HCT116 (cell line): ENCODE measurements around the gene TMEM178A. TPM values are rescaled to one million over a fixed set of nuclear protein-coding genes. Genes with fewer than 3 reads are reported as not detected.

Experiments used
- ATAC-seq: fragments of 200-7000 bp; cut with Tn5 transposase; 2 replicates; pipeline ENCODE4 v1.9.1; 2020; ENCODE audit warnings: mild to moderate bottlenecking, moderate library complexity
- BruUV-seq: library from RNA; stranded (reverse); fragments of 400-500 nt; replicated peaks from 2 replicates; lab custom pipeline; 2021; lab: Mats Ljungman, UMichigan
- CTCF ChIA-PET: fragments of 300-600 bp; sonication (Branson Sonifier 250); formaldehyde crosslinking; loops from one replicate; lab custom pipeline; 2021; ENCODE audit warnings: antibody characterized with exemption; lab: Charles Lee
- POLR2A ChIA-PET: fragments of 300-600, 350-600 bp; sonication (Branson Sonifier 250); formaldehyde crosslinking; loops from one replicate; lab custom pipeline; 2021; ENCODE audit warnings: antibody characterized with exemption; lab: Charles Lee
- RAD21 ChIA-PET, 2 experiments: fragments of 300-600 bp; sonication (Branson Sonifier 250); formaldehyde crosslinking; loops; one replicate each; lab custom pipeline; 2023; ENCODE audit warnings: low total read pairs in 2 of 2; ENCODE audit not compliant: uncharacterized antibody in 2 of 2, unreplicated experiment in 2 of 2, low non-redundant PET in 1 of 2; lab: Charles Lee
- DNase-seq: peaks from one replicate; pipeline ENCODE4 v3.0.0-alpha.2; 2010; ENCODE audit warnings: low read depth, low spot score
- H2AFZ ChIP-seq: fragments of 200-600 bp; shearing (Covaris generic), sonication (generic); 2 replicates; pipeline ENCODE4 v1.6.1; 2017; ENCODE audit warnings: low read depth, mixed run types, mixed read lengths, antibody characterized with exemption, low read length; ENCODE audit not compliant: poor library complexity, severe bottlenecking
- H3K27ac ChIP-seq: 2 replicates; pipeline ENCODE4 v1.5.1; 2012; ENCODE audit warnings: low read depth, low read length
- H3K27me3 ChIP-seq: fragments of 200-600 bp; sonication (generic); 2 replicates; pipeline ENCODE4 v1.6.1; 2016; ENCODE audit warnings: mixed run types, low read length, mixed read lengths; ENCODE audit not compliant: insufficient read depth
- H3K36me3 ChIP-seq, 2 experiments: fragments of 200-500 bp in 1 of 2; fragments of 200-600 bp in 1 of 2; sonication (Bioruptor generic) in 1 of 2; sonication (generic) in 1 of 2; 2 replicates each; pipeline versions ENCODE4 v1.5.1 to v1.6.1; 2014 to 2016; ENCODE audit warnings: low read length in 2 of 2, inconsistent platforms in 1 of 2, mixed read lengths in 1 of 2, mixed run types in 1 of 2; ENCODE audit not compliant: insufficient read depth in 2 of 2, control insufficient read depth in 1 of 2
- H3K4me1 ChIP-seq, 2 experiments: fragments of 200-600 bp in 1 of 2; sonication (generic) in 1 of 2; 2 replicates each; pipeline versions ENCODE4 v1.5.1 to v1.6.1; 2012 to 2017; ENCODE audit warnings: low read length in 2 of 2, inconsistent platforms in 1 of 2, mild to moderate bottlenecking in 1 of 2, mixed read lengths in 1 of 2, mixed run types in 1 of 2, moderate library complexity in 1 of 2; ENCODE audit not compliant: insufficient read depth in 2 of 2, control insufficient read depth in 1 of 2
- H3K4me2 ChIP-seq: fragments of 200-600 bp; sonication (generic); 2 replicates; pipeline ENCODE4 v1.6.1; 2017; ENCODE audit warnings: mixed run types, low read length, mixed read lengths
- H3K4me3 ChIP-seq, 2 experiments: fragments of 200-600 bp in 1 of 2; sonication (generic) in 1 of 2; replicated peaks in 1 of 2; 2 replicates each; pipeline ENCODE4 v1.5.1; 2011 to 2016; ENCODE audit warnings: low read length in 2 of 2, control low read depth in 1 of 2, low read depth in 1 of 2, mild to moderate bottlenecking in 1 of 2, mixed read lengths in 1 of 2, mixed run types in 1 of 2
- H3K79me2 ChIP-seq: fragments of 200-600 bp; sonication (generic); 2 replicates; pipeline ENCODE4 v1.6.1; 2017; ENCODE audit warnings: mild to moderate bottlenecking, mixed run types, low read length, moderate library complexity, mixed read lengths; ENCODE audit not compliant: insufficient read depth
- H3K9ac ChIP-seq: fragments of 200-600 bp; sonication (generic); 2 replicates; pipeline ENCODE4 v1.6.1; 2016; ENCODE audit warnings: low read length, mixed read lengths
- H3K9me2 ChIP-seq: fragments of 200-600 bp; sonication (generic), shearing (Covaris generic); 2 replicates; pipeline ENCODE4 v1.6.1; 2017; ENCODE audit warnings: mixed run types, mild to moderate bottlenecking, moderate library complexity; ENCODE audit not compliant: insufficient read depth
- H3K9me3 ChIP-seq, 2 experiments: fragments of 200-500 bp in 1 of 2; fragments of 200-600 bp in 1 of 2; sonication (Bioruptor generic) in 1 of 2; sonication (generic) in 1 of 2; 2 replicates each; pipeline ENCODE4 v1.6.1; 2014 to 2017; ENCODE audit warnings: low read length in 2 of 2, mixed read lengths in 2 of 2, inconsistent platforms in 1 of 2, low read depth in 1 of 2, mild to moderate bottlenecking in 1 of 2, mixed run types in 1 of 2, moderate library complexity in 1 of 2; ENCODE audit not compliant: control insufficient read depth in 1 of 2, insufficient read depth in 1 of 2
- H4K20me1 ChIP-seq: fragments of 200-600 bp; sonication (generic), shearing (Covaris generic); 2 replicates; pipeline ENCODE4 v1.6.1; 2017; ENCODE audit warnings: mixed run types, mild to moderate bottlenecking, moderate library complexity; ENCODE audit not compliant: insufficient read depth
- CTCF ChIP-seq, 3 experiments: fragments of 200-600 bp in 1 of 3; sonication (generic) in 1 of 3; IDR thresholded peaks in 2 of 3; conservative IDR thresholded peaks in 1 of 3; 2 replicates each; pipeline ENCODE4 v1.5.1; 2012 to 2017; ENCODE audit warnings: low read depth in 2 of 3, low read length in 2 of 3, antibody characterized with exemption in 1 of 3, borderline replicate concordance in 1 of 3, control low read depth in 1 of 3, mild to moderate bottlenecking in 1 of 3, mixed read lengths in 1 of 3, mixed run types in 1 of 3, moderate library complexity in 1 of 3; ENCODE audit not compliant: insufficient read depth in 1 of 3
- EZH2phosphoT487 ChIP-seq: fragments of 200-600 bp; IDR thresholded peaks from 2 replicates; pipeline ENCODE4 v1.6.1; 2018; ENCODE audit warnings: antibody characterized with exemption, borderline replicate concordance
- FOSL1 ChIP-seq: IDR thresholded peaks from 2 replicates; pipeline ENCODE4 v1.6.1; 2012; ENCODE audit warnings: low read depth
- JUND ChIP-seq: IDR thresholded peaks from 2 replicates; pipeline ENCODE4 v1.6.1; 2012
- POLR2A ChIP-seq: IDR thresholded peaks from 2 replicates; pipeline ENCODE4 v1.7.0; 2011; ENCODE audit warnings: borderline replicate concordance; ENCODE audit not compliant: insufficient read depth, insufficient read length; ENCODE audit errors: extremely low read depth
- POLR2AphosphoS5 ChIP-seq: IDR thresholded peaks from 2 replicates; pipeline ENCODE4 v1.6.1; 2011; ENCODE audit warnings: mild to moderate bottlenecking, low read depth, low read length, moderate library complexity
- RAD21 ChIP-seq: IDR thresholded peaks from 2 replicates; pipeline ENCODE4 v1.6.1; 2012; ENCODE audit warnings: low read depth, mild to moderate bottlenecking
- SIN3A ChIP-seq: IDR thresholded peaks from 2 replicates; pipeline ENCODE4 v1.6.1; 2012; ENCODE audit warnings: low read depth
- SP1 ChIP-seq: IDR thresholded peaks from 2 replicates; pipeline ENCODE4 v1.6.1; 2012; ENCODE audit warnings: low read depth
- SRF ChIP-seq: IDR thresholded peaks from 2 replicates; pipeline ENCODE4 v1.6.1; 2012; ENCODE audit warnings: low read depth
- TCF7L2 ChIP-seq: IDR thresholded peaks from 2 replicates; pipeline ENCODE4 v1.7.0; 2011; ENCODE audit warnings: borderline replicate concordance, inconsistent platforms; ENCODE audit not compliant: insufficient read depth, insufficient read length; ENCODE audit errors: extremely low read depth
- YY1 ChIP-seq: IDR thresholded peaks from 2 replicates; pipeline ENCODE4 v1.6.1; 2011; ENCODE audit warnings: low read length, low read depth, moderate library complexity, mild to moderate bottlenecking; ENCODE audit not compliant: insufficient replicate concordance; ENCODE audit errors: extremely low read depth
- ZBTB33 ChIP-seq: IDR thresholded peaks from 2 replicates; pipeline ENCODE4 v1.6.1; 2011; ENCODE audit warnings: mild to moderate bottlenecking, low read length, moderate library complexity; ENCODE audit not compliant: insufficient replicate concordance; ENCODE audit errors: extremely low read depth
- ZFX ChIP-seq: fragments of 450-650 bp; IDR thresholded peaks from 2 replicates; pipeline ENCODE4 v1.6.1; 2017
- ZNF274 ChIP-seq: fragments of 200-500 bp; sonication (Bioruptor generic); IDR thresholded peaks from 2 replicates; pipeline ENCODE4 v1.6.1; 2014; ENCODE audit warnings: mild to moderate bottlenecking, low read depth, low read length, inconsistent platforms
- intact Hi-C: fragments of 100-400 bp; cut with micrococcal nuclease; formaldehyde crosslinking; loops from 2 replicates; pipeline ENCODE4 v1.10.0; 2022
- total RNA-seq: library from RNA; stranded (reverse); gene quantifications from one replicate; pipeline ENCODE4 v1.2.1, GENCODE V29; 2021; ENCODE audit not compliant: unreplicated experiment

The TMEM178A gene
- total RNA-seq, 1 experiment from 2014 or later: 1.3 TPM

GRCh38 chr2:39621596-39621995 lies 44.1 kb upstream of the TMEM178A start:
- no TSS peak for BruUV-seq
- TF ChIP-seq YY1 (no peak), FOSL1 (no peak), RAD21 (no peak), CTCF (IDR thresholded peaks at IDR 0.05 in 2 of 3, conservative IDR thresholded peaks at IDR 0.05 in 1 of 3; ENCODE audit: borderline replicate concordance in 1 of 3, insufficient read depth in 1 of 3, low read depth in 2 of 3, low read length in 2 of 3) (no peak), SRF (no peak), POLR2A (no peak), TCF7L2 (no peak), SP1 (no peak), ZFX (no peak), EZH2phosphoT487 (no peak)
- ATAC-seq (no peak), DNase-seq (no peak)
- Histone ChIP-seq H4K20me1 (no peaks in the 10 kb centered on the region), H3K4me3 (no peak overlapping the region), H3K27me3 (0 out of 2 replicates have a peak, but pooled peaks cover 7% of the 10 kb centered on the region), H3K9me2 (no peaks in the 10 kb centered on the region), H3K27ac (no peak overlapping the region), H2AFZ (no peak overlapping the region), H3K4me1 (no peaks in the 10 kb centered on the region), H3K79me2 (no peaks in the 10 kb centered on the region), H3K9ac (no peak overlapping the region), H3K4me2 (no peak overlapping the region), H3K9me3 (no peaks in the 10 kb centered on the region), H3K36me3 (no peaks in the 10 kb centered on the region)
- CTCF ChIA-PET: no interaction called here
- intact Hi-C loops: no loop called here
- RAD21 ChIA-PET: no interaction called here
- POLR2A ChIA-PET: no interaction called here

- RAD21 ChIA-PET: no interaction called here
- Histone ChIP-seq H4K20me1 (no peaks in the 10 kb centered on the region), H3K9ac (no peak overlapping the region), H3K9me3 (no peaks in the 10 kb centered on the region), H3K79me2 (no peaks in the 10 kb centered on the region), H3K27me3 (no peaks in the 10 kb centered on the region), H2AFZ (no peak overlapping the region), H3K4me2 (no peak overlapping the region), H3K4me1 (no peaks in the 10 kb centered on the region), H3K36me3 (no peaks in the 10 kb centered on the region), H3K9me2 (no peaks in the 10 kb centered on the region), H3K4me3 (no peak overlapping the region), H3K27ac (no peak overlapping the region)
- CTCF ChIA-PET: no interaction called here
- no peak for ATAC-seq
- intact Hi-C loops: no loop called here
- POLR2A ChIA-PET: no interaction called here
- DNase-seq: no peak
- BruUV-seq: no TSS peak
- no peak for TF ChIP-seq RAD21
- no peak for TF ChIP-seq ZNF274
- TF ChIP-seq YY1: no peak
- TF ChIP-seq POLR2AphosphoS5: no peak
- TF ChIP-seq SIN3A: no peak
- TF ChIP-seq ZBTB33: no peak
- TF ChIP-seq FOSL1: no peak
- TF ChIP-seq CTCF (IDR thresholded peaks at IDR 0.05 in 2 of 3, conservative IDR thresholded peaks at IDR 0.05 in 1 of 3; ENCODE audit: borderline replicate concordance in 1 of 3, insufficient read depth in 1 of 3, low read depth in 2 of 3, low read length in 2 of 3): no peak
- no peak for TF ChIP-seq JUND
Measured at GRCh38 chr2:39622860-39623259, 42.9 kb upstream of the TMEM178A start.
